DOHH2 (cell line): ENCODE results near the gene RBM33.

Experiments used
- CTCF ChIP-seq: fragments of 200-600 bp; sonication (generic); IDR thresholded peaks from one replicate; pipeline ENCODE4 v1.5.1; 2014; ENCODE audit warnings: antibody characterized with exemption, mild to moderate bottlenecking, low read depth, low read length; ENCODE audit not compliant: poor library complexity, severe bottlenecking
- EZH2phosphoT487 ChIP-seq: fragments of 200-600 bp; sonication (generic); IDR thresholded peaks from 2 replicates; pipeline ENCODE4 v1.6.1; 2017; ENCODE audit warnings: borderline replicate concordance, mild to moderate bottlenecking, antibody characterized with exemption, low read length, moderate library complexity, mixed read lengths

GRCh38 chr7:155677688-155678087 lies 33.2 kb downstream of the RBM33 start:
- TF ChIP-seq CTCF (no peak), EZH2phosphoT487 (no peak)
